Neural cell (in vitro differentiated cells): Measurements from ENCODE around the gene SH3TC1. TPM values are rescaled to one million over a fixed set of nuclear protein-coding genes. Genes with fewer than 3 reads are reported as not detected.

ENCODE experiments used
- H2AFZ ChIP-seq: fragments of 200-600, 300-800 bp; sonication (generic), shearing (Covaris generic); 2 replicates; pipeline ENCODE4 v1.6.0; 2014; ENCODE audit warnings: low read depth, mild to moderate bottlenecking, antibody characterized with exemption, low read length, moderate library complexity
- H3F3A ChIP-seq: fragments of 200-600 bp; shearing (Covaris generic); 2 replicates; pipeline ENCODE4 v1.6.1; 2016; ENCODE audit warnings: mild to moderate bottlenecking, moderate library complexity, mixed read lengths, antibody characterized with exemption, low read length; ENCODE audit not compliant: insufficient read depth, poor library complexity, severe bottlenecking
- H3K27ac ChIP-seq: fragments of 200-600, 300-800 bp; sonication (generic), shearing (Covaris generic); 2 replicates; pipeline ENCODE4 v1.5.1; 2014; ENCODE audit warnings: mild to moderate bottlenecking, low read length, moderate library complexity
- H3K27me3 ChIP-seq: fragments of 300-800, 200-600 bp; sonication (generic), shearing (Covaris generic); 2 replicates; pipeline ENCODE4 v1.6.0; 2014; ENCODE audit warnings: mild to moderate bottlenecking, low read depth, low read length, moderate library complexity; ENCODE audit not compliant: insufficient read depth
- H3K36me3 ChIP-seq: fragments of 300-800, 200-600 bp; sonication (generic), shearing (Covaris generic); 2 replicates; pipeline ENCODE4 v1.5.1; 2014; ENCODE audit warnings: mild to moderate bottlenecking, antibody characterized with exemption, low read length, moderate library complexity; ENCODE audit not compliant: insufficient read depth
- H3K4me2 ChIP-seq: fragments of 300-800, 200-600 bp; sonication (generic), shearing (Covaris generic); 2 replicates; pipeline ENCODE4 v1.6.0; 2014; ENCODE audit warnings: mild to moderate bottlenecking, low read length
- H3K4me3 ChIP-seq: fragments of 300-800, 200-600 bp; sonication (generic), shearing (Covaris generic); 2 replicates; pipeline ENCODE4 v1.5.1; 2014; ENCODE audit warnings: mild to moderate bottlenecking, low read length, moderate library complexity
- H3K79me2 ChIP-seq: fragments of 200-600 bp; shearing (Covaris generic); replicated peaks from 2 replicates; pipeline ENCODE4 v1.6.0; 2014; ENCODE audit warnings: mild to moderate bottlenecking, low read length, moderate library complexity; ENCODE audit not compliant: insufficient read depth
- H3K9ac ChIP-seq: fragments of 300-800, 200-600 bp; sonication (generic), shearing (Covaris generic); 2 replicates; pipeline ENCODE4 v1.6.1; 2016; ENCODE audit warnings: mild to moderate bottlenecking, low read length, mixed read lengths
- H3K9me2 ChIP-seq: fragments of 200-600 bp; shearing (Covaris generic); 2 replicates; pipeline ENCODE4 v1.6.1; 2016; ENCODE audit warnings: mild to moderate bottlenecking, low read length, mixed read lengths; ENCODE audit not compliant: insufficient read depth
- H3K9me3 ChIP-seq: fragments of 200-600, 300-800 bp; sonication (generic), shearing (Covaris generic); 2 replicates; pipeline ENCODE4 v1.6.1; 2016; ENCODE audit warnings: mild to moderate bottlenecking, mixed run types, low read length, moderate library complexity, mixed read lengths
- H4K20me1 ChIP-seq: fragments of 200-600 bp; shearing (Covaris generic); 2 replicates; pipeline ENCODE4 v1.6.1; 2016; ENCODE audit warnings: mild to moderate bottlenecking, mixed run types; ENCODE audit not compliant: insufficient read depth
- EP300 ChIP-seq: fragments of 450-650 bp; conservative IDR thresholded peaks from 2 replicates; pipeline ENCODE4 v1.6.1; 2014; ENCODE audit warnings: antibody characterized with exemption, mild to moderate bottlenecking, moderate library complexity; ENCODE audit not compliant: poor library complexity, severe bottlenecking
- EZH2 ChIP-seq: fragments of 200-600, 300-800 bp; shearing (Covaris generic), sonication (generic); IDR thresholded peaks from 2 replicates; pipeline ENCODE4 v1.6.1; 2014; ENCODE audit warnings: antibody characterized with exemption, low read length, borderline replicate concordance, mild to moderate bottlenecking; ENCODE audit not compliant: insufficient read depth, poor library complexity, severe bottlenecking
- MXI1 ChIP-seq: fragments of 450-650 bp; conservative IDR thresholded peaks from 2 replicates; pipeline ENCODE4 v1.6.1; 2014; ENCODE audit warnings: antibody characterized with exemption, mild to moderate bottlenecking; ENCODE audit not compliant: poor library complexity, severe bottlenecking
- POLR2AphosphoS5 ChIP-seq: IDR thresholded peaks from 2 replicates; pipeline ENCODE4 v1.6.1; 2012
- RAD21 ChIP-seq: fragments of 450-650 bp; conservative IDR thresholded peaks from 2 replicates; pipeline ENCODE4 v1.6.1; 2014; ENCODE audit warnings: antibody characterized with exemption, mild to moderate bottlenecking, moderate library complexity
- SMC3 ChIP-seq: fragments of 450-650 bp; conservative IDR thresholded peaks from 2 replicates; pipeline ENCODE4 v1.6.1; 2014; ENCODE audit warnings: antibody characterized with exemption, mild to moderate bottlenecking, moderate library complexity; ENCODE audit not compliant: poor library complexity
- TAF1 ChIP-seq: IDR thresholded peaks from 2 replicates; pipeline ENCODE4 v1.6.1; 2012; ENCODE audit warnings: low read depth
- polyA plus RNA-seq: library from polyadenylated mRNA; depleted of rRNA; stranded (reverse); fragments of >200 nt; gene quantifications from 2 replicates; pipeline ENCODE4 v1.2.3, GENCODE V29; 2014
- TF ChIP-seq, protein P1 (sequence below): fragments of 450-650 bp; IDR thresholded peaks from 2 replicates; pipeline ENCODE4 v1.5.1; 2014; ENCODE audit warnings: antibody characterized with exemption, mild to moderate bottlenecking, moderate library complexity; ENCODE audit not compliant: poor library complexity, severe bottlenecking
- TF ChIP-seq, protein P2 (sequence below): IDR thresholded peaks from 2 replicates; pipeline ENCODE4 v1.6.1; 2012; ENCODE audit warnings: borderline replicate concordance

SH3TC1 gene
- polyA plus RNA-seq, 1 donor from 2014 or later: not detected

DNA sequence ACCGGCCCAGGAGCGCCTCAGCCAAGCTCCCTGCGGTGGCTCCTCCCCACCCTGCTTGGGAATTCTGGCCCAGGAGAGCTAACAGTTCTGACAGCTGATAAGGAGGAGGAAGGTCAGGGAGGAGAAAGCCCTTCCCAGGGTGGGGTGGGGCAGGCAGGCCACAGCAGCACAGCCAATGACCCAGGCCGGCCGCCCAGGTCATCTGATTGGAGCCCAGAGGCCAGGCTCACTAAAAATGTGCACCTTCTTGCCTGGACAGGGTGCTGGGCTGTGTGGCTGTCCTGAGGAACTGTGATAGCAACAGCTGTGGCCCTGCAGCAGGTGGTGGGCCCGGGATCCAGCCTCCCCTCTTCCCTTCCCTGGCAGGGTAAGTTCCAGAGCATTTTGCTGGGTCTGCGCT, 17.2 kb upstream of the SH3TC1 start:
- H3K9me3 ChIP-seq: no peaks in the 10 kb centered on the region
- no peaks in the 10 kb centered on the region for H4K20me1 ChIP-seq
- no peaks in the 10 kb centered on the region for H3K27me3 ChIP-seq
- no peak overlapping the region for H3K4me2 ChIP-seq
- H3K79me2 ChIP-seq: no peaks in the 10 kb centered on the region
- no peak overlapping the region for H3K4me3 ChIP-seq
- H3K27ac ChIP-seq: no peak overlapping the region
- TF ChIP-seq, protein P1, sequence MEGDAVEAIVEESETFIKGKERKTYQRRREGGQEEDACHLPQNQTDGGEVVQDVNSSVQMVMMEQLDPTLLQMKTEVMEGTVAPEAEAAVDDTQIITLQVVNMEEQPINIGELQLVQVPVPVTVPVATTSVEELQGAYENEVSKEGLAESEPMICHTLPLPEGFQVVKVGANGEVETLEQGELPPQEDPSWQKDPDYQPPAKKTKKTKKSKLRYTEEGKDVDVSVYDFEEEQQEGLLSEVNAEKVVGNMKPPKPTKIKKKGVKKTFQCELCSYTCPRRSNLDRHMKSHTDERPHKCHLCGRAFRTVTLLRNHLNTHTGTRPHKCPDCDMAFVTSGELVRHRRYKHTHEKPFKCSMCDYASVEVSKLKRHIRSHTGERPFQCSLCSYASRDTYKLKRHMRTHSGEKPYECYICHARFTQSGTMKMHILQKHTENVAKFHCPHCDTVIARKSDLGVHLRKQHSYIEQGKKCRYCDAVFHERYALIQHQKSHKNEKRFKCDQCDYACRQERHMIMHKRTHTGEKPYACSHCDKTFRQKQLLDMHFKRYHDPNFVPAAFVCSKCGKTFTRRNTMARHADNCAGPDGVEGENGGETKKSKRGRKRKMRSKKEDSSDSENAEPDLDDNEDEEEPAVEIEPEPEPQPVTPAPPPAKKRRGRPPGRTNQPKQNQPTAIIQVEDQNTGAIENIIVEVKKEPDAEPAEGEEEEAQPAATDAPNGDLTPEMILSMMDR: no peak
- TF ChIP-seq SMC3 (no peak), POLR2AphosphoS5 (no peak), TAF1 (no peak), MXI1 (no peak), EZH2 (no peak), RAD21 (no peak), EP300 (no peak)
- TF ChIP-seq, protein P2, sequence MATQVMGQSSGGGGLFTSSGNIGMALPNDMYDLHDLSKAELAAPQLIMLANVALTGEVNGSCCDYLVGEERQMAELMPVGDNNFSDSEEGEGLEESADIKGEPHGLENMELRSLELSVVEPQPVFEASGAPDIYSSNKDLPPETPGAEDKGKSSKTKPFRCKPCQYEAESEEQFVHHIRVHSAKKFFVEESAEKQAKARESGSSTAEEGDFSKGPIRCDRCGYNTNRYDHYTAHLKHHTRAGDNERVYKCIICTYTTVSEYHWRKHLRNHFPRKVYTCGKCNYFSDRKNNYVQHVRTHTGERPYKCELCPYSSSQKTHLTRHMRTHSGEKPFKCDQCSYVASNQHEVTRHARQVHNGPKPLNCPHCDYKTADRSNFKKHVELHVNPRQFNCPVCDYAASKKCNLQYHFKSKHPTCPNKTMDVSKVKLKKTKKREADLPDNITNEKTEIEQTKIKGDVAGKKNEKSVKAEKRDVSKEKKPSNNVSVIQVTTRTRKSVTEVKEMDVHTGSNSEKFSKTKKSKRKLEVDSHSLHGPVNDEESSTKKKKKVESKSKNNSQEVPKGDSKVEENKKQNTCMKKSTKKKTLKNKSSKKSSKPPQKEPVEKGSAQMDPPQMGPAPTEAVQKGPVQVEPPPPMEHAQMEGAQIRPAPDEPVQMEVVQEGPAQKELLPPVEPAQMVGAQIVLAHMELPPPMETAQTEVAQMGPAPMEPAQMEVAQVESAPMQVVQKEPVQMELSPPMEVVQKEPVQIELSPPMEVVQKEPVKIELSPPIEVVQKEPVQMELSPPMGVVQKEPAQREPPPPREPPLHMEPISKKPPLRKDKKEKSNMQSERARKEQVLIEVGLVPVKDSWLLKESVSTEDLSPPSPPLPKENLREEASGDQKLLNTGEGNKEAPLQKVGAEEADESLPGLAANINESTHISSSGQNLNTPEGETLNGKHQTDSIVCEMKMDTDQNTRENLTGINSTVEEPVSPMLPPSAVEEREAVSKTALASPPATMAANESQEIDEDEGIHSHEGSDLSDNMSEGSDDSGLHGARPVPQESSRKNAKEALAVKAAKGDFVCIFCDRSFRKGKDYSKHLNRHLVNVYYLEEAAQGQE: no peak
- H3K36me3 ChIP-seq: no peaks in the 10 kb centered on the region
- H3K9ac ChIP-seq: no peak overlapping the region
- no peak overlapping the region for H2AFZ ChIP-seq
- no peaks in the 10 kb centered on the region for H3K9me2 ChIP-seq
- no peaks in the 10 kb centered on the region for H3F3A ChIP-seq

DNA sequence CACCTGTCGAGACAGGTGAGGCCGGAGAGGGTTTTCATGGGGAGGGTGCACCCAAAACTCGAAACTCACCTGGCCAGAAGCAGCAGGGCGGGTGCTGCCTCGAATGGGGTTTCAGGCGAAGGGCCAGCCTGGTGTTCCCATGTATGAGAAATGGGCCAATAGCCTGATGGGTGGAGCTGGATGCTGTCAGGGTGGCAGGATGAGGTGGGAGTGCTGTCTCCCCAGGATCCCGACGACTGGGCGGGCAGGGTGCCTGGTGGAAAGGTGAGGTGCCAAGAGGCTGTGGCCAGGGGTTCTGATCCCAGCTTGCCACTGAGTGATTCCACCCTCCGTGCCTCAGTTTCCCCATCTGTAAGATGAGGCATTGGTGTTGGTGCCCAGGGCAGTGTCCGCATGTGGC, 16.8 kb upstream of the SH3TC1 start:
- H3K27ac ChIP-seq: no peak overlapping the region
- no peaks in the 10 kb centered on the region for H3K9me2 ChIP-seq
- no peaks in the 10 kb centered on the region for H3K79me2 ChIP-seq
- no peak overlapping the region for H3K4me3 ChIP-seq
- H3K9ac ChIP-seq: no peak overlapping the region
- TF ChIP-seq SMC3 (no peak), TAF1 (no peak), RAD21 (no peak), EZH2 (no peak), EP300 (no peak), POLR2AphosphoS5 (no peak), MXI1 (no peak)
- TF ChIP-seq, protein P1: no peak
- TF ChIP-seq, protein P2: no peak
- H3K4me2 ChIP-seq: no peak overlapping the region
- H4K20me1 ChIP-seq: no peaks in the 10 kb centered on the region
- H3K9me3 ChIP-seq: no peaks in the 10 kb centered on the region
- no peaks in the 10 kb centered on the region for H3F3A ChIP-seq
- no peaks in the 10 kb centered on the region for H3K36me3 ChIP-seq
- no peak overlapping the region for H2AFZ ChIP-seq
- H3K27me3 ChIP-seq: no peaks in the 10 kb centered on the region
